GM12874 (cell line): ENCODE data around the gene MAN1C1.

Experiments used
- TF ChIP-seq, protein P1 (sequence below): IDR thresholded peaks from 2 replicates; pipeline ENCODE4 v1.5.1; 2011; ENCODE audit warnings: low read depth, mild to moderate bottlenecking, control low read depth, low read length, moderate library complexity; ENCODE audit not compliant: insufficient read depth

The MAN1C1 gene

DNA sequence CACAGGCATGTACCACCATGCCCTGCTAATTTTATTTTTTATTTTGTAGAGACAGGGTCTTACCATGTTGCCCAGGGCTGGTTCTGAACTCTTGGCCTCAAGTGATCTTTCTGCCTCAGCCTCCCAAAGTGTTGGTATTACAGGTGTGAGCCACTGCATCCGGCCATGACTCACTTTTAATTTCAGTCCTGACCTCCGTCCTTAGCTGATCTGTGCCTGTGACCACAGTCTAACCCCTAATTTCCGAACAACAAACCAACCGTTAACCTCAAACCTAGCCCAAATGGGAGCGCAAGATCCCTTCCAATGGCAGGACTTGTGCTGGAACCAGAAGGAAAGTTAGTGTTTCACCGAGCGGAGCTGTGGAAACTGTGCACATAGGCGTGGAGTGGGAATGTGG lies 29.3 kb upstream of the MAN1C1 start:
- TF ChIP-seq, protein P1, sequence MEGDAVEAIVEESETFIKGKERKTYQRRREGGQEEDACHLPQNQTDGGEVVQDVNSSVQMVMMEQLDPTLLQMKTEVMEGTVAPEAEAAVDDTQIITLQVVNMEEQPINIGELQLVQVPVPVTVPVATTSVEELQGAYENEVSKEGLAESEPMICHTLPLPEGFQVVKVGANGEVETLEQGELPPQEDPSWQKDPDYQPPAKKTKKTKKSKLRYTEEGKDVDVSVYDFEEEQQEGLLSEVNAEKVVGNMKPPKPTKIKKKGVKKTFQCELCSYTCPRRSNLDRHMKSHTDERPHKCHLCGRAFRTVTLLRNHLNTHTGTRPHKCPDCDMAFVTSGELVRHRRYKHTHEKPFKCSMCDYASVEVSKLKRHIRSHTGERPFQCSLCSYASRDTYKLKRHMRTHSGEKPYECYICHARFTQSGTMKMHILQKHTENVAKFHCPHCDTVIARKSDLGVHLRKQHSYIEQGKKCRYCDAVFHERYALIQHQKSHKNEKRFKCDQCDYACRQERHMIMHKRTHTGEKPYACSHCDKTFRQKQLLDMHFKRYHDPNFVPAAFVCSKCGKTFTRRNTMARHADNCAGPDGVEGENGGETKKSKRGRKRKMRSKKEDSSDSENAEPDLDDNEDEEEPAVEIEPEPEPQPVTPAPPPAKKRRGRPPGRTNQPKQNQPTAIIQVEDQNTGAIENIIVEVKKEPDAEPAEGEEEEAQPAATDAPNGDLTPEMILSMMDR, result no peak

DNA sequence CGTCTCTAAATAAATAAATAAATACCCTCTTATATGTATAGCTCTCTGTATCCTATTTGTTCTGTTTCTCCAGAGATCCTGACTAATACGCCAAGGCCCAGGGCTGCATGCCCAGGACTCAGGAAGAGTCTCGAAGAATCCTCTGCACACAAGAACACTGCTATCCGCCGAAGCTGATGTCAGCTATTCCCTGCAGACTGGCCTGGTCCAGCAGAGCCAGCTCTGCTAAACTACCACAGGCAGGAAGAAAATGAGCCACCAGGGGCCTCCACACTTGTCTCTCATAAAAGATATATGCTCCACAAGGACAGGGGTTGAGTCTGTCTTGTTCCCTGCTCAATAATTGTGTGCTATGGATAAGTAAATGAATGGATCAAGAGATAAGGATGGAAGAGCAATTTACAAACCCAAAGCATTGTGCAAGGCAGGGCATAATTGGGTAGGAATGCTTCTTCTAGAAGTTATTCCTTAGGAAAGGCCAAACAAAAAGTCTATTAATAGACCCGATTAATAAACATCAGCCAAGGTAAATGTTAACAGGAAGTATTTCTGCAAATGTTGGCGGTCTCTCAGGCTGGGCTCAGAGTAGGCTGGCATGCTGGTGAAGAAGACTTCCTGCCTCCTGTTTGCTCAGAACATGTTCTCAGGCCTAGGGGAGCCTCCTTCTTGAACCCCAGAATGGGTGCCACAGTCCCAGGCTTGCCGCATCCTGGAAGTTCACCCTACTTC lies 26.3 kb upstream of the MAN1C1 start:
- TF ChIP-seq, protein P1, result no peak

DNA sequence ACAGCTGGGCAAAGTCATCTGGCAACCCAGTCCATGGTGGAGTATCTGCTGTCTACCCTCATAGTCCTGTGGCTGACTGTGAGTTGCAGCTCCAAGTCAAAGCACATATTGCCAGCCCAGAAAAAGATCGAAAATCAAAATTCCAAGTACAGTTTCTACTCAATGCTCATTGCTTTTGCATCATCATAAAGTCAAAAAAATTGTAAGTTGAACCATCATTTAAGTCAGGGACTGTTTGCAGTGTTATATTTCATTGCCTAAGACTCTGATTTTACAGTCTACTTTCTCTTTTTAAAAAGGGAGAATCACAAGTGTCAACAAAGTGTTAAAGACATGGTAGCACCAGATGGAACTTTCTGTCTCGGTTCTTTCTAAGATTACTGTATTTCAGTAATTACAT lies 22.7 kb upstream of the MAN1C1 start:
- TF ChIP-seq, protein P1, result no peak

DNA sequence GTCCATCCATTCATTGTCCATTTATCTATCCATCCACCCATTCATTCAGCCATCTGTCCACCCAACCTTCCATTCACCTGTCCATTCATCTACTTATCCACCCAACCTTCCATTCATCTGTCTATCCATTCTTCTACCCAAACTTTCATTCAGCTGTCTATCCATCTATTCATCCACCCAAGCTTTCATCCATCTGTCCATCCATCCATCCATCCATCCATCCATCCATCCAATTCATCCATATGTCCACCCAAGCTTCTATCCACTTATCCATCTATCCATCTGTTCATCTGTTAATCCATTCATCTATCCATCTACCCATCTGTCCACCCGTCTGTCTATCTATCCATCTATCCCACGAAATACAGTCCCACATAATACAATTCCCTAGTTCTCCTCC lies 21.6 kb upstream of the MAN1C1 start:
- TF ChIP-seq, protein P1, result no peak

DNA sequence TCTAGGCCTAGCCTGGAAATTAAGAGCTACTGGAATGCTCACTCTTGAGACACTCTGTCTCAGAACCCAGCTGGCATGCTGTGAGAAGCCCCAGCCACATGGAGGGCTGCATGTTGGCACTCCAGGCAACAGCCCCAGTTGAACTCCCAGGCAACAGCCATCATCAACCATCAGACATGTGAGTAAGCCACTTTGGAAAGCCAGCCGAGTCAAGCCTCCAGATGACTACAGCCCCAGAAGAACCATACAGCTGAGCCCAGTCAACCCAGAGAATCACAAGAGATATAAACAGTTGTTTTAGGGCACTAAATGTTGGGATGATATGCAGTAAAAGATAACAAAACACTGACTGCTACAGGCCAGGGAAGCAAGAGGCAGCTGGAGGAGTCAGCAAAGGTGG lies 17.7 kb upstream of the MAN1C1 start:
- TF ChIP-seq, protein P1, result no peak

DNA sequence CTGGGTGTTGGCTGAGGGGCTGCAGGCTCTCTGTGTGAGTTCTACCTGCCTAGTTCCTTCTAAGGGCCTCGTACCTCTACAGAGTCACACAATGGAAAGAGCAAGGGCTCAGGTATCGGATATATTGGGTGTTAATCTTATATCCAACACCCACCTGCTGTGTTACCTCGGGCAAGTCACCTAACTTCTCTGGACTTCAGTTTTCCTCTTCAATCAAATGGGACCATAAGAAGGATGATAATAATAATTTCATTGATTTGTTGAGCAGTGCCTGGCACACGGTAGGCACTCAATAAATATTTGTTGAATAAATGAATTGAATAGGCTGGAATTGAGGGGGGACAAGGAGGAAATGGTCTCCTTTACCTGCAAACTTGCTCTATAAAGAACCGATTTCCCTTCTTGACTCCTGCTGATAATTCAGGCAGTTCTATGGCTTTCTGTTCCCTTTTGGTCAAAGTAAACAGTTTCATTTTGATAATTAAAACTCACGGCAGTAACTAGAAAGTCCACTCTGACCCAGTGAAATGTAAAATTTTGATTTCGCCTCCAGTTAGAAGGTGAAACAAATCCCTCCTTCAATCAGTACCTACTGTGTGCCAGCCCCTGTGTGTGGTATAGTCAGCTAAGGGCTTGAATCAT lies 16.5 kb upstream of the MAN1C1 start:
- TF ChIP-seq, protein P1, result no peak

DNA sequence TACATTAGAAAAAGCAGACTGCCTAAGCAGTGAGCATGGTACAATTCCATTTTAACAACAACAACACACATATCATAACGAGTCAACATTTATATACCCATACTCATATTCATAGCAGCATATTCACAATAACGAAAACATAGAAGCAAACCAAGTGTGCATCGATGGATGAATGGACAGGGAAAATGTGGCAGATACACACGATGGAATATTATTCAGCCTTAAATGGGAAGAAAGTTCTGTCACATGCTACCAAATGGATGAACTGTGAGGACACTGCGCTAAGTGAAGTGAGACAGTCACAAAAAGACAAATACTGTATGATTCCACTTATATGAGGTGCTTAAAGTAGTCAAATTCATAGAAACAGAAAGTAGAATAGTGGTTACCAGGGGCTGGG lies 9.5 kb upstream of the MAN1C1 start:
- TF ChIP-seq, protein P1, result no peak
